SK-N-SH (cell line): Measurements from ENCODE around the gene TBK1. TPM values are rescaled to one million over a fixed set of nuclear protein-coding genes. Genes with fewer than 3 reads are reported as not detected.

ENCODE experiments used
- CTCF ChIA-PET: fragments of 300-600, 350-600 bp; formaldehyde crosslinking; extraction: SDS; loops from one replicate; lab custom pipeline; 2021; lab: Yijun Ruan, JAX
- POLR2A ChIA-PET: fragments of 350-600 bp; sonication (Branson Sonifier 250); formaldehyde crosslinking; extraction: SDS; loops from one replicate; lab custom pipeline; 2020; ENCODE audit warnings: antibody characterized with exemption, inconsistent platforms; lab: Yijun Ruan, JAX
- DNase-seq: peaks from one replicate; pipeline ENCODE4 v3.0.0; 2012
- H2AFZ ChIP-seq: fragments of 200-600 bp; sonication (generic); 2 replicates; pipeline ENCODE4 v1.8.1; 2016; ENCODE audit warnings: antibody characterized with exemption, mild to moderate bottlenecking, low read depth
- H3F3A ChIP-seq: fragments of 200-600 bp; sonication (generic); replicated peaks from 2 replicates; pipeline ENCODE3; 2016; ENCODE audit warnings: antibody characterized with exemption, mild to moderate bottlenecking; ENCODE audit not compliant: insufficient read depth
- H3K27ac ChIP-seq, 2 experiments: fragments of 200-500 bp in 1 of 2; fragments of 200-600 bp in 1 of 2; sonication (Bioruptor generic) in 1 of 2; sonication (generic), shearing (Covaris generic) in 1 of 2; 2 replicates each; pipeline versions ENCODE4 v1.5.1 to v1.6.1; 2014 to 2016; ENCODE audit warnings: low read depth in 2 of 2, inconsistent platforms in 1 of 2, low read length in 1 of 2, mild to moderate bottlenecking in 1 of 2, mixed read lengths in 1 of 2
- H3K27me3 ChIP-seq: fragments of 200-600 bp; sonication (generic), shearing (Covaris generic); 2 replicates; pipeline ENCODE4 v1.6.1; 2016; ENCODE audit warnings: mixed run types; ENCODE audit not compliant: insufficient read depth
- H3K36me3 ChIP-seq, 2 experiments: fragments of 200-500 bp in 1 of 2; fragments of 200-600 bp in 1 of 2; sonication (Bioruptor generic) in 1 of 2; sonication (generic) in 1 of 2; replicated peaks in 1 of 2; 2 replicates each; pipeline versions ENCODE3 to v1.5.1; 2014 to 2016; ENCODE audit warnings: low read length in 1 of 2, mild to moderate bottlenecking in 1 of 2; ENCODE audit not compliant: insufficient read depth in 2 of 2, control insufficient read depth in 1 of 2
- H3K4me1 ChIP-seq, 2 experiments: fragments of 200-500 bp in 1 of 2; fragments of 200-600 bp in 1 of 2; sonication (Bioruptor generic) in 1 of 2; sonication (generic), shearing (Covaris generic) in 1 of 2; 2 replicates each; pipeline versions ENCODE4 v1.5.1 to v1.6.1; 2014 to 2016; ENCODE audit warnings: low read depth in 1 of 2, low read length in 1 of 2, mixed run types in 1 of 2; ENCODE audit not compliant: insufficient read depth in 2 of 2, control insufficient read depth in 1 of 2
- H3K4me2 ChIP-seq: fragments of 200-600 bp; sonication (generic), shearing (Covaris generic); 2 replicates; pipeline ENCODE4 v1.6.1; 2017; ENCODE audit warnings: mixed run types
- H3K4me3 ChIP-seq, 2 experiments: fragments of 200-500 bp in 1 of 2; fragments of 200-600 bp in 1 of 2; sonication (Bioruptor generic) in 1 of 2; sonication (generic), shearing (Covaris generic) in 1 of 2; 2 replicates each; pipeline versions ENCODE4 v1.5.1 to v1.8.1; 2014 to 2016; ENCODE audit warnings: low read depth in 2 of 2, inconsistent platforms in 1 of 2, low read length in 1 of 2, mild to moderate bottlenecking in 1 of 2, mixed read lengths in 1 of 2, moderate library complexity in 1 of 2
- H3K79me2 ChIP-seq: fragments of 200-600 bp; sonication (generic); 2 replicates; pipeline ENCODE4 v1.8.1; 2017; ENCODE audit warnings: mild to moderate bottlenecking; ENCODE audit not compliant: insufficient read depth
- H3K9ac ChIP-seq: fragments of 200-600 bp; sonication (generic); 2 replicates; pipeline ENCODE4 v1.6.1; 2017; ENCODE audit warnings: mixed run types
- H3K9me2 ChIP-seq: fragments of 200-600 bp; sonication (generic); 2 replicates; pipeline ENCODE4 v1.6.1; 2017; ENCODE audit warnings: mixed run types
- H3K9me3 ChIP-seq: fragments of 200-600 bp; sonication (generic); 2 replicates; pipeline ENCODE4 v1.6.1; 2017; ENCODE audit warnings: mixed run types, mild to moderate bottlenecking, moderate library complexity
- H4K20me1 ChIP-seq: fragments of 200-600 bp; sonication (generic); 2 replicates; pipeline ENCODE4 v1.6.1; 2017; ENCODE audit warnings: mild to moderate bottlenecking, mixed run types; ENCODE audit not compliant: insufficient read depth
- FOSL2 ChIP-seq: IDR thresholded peaks from 2 replicates; pipeline ENCODE4 v1.4.0; 2012; ENCODE audit warnings: low read depth, mild to moderate bottlenecking, moderate library complexity, borderline replicate concordance
- NFIC ChIP-seq: IDR thresholded peaks from 2 replicates; pipeline ENCODE4 v1.4.0; 2012; ENCODE audit warnings: borderline replicate concordance
- POLR2AphosphoS5 ChIP-seq: IDR thresholded peaks from 2 replicates; pipeline ENCODE4 v1.6.1; 2012; ENCODE audit warnings: low read depth, low read length
- SMC3 ChIP-seq: IDR thresholded peaks from 2 replicates; pipeline ENCODE4 v1.6.1; 2012; ENCODE audit warnings: low read depth, low read length, improper control_type of control experiment
- ZBTB33 ChIP-seq: IDR thresholded peaks from 2 replicates; pipeline ENCODE4 v1.4.0; 2012; ENCODE audit warnings: low read depth, borderline replicate concordance
- WGBS: methylation state at CpG from one replicate; pipeline ENCODE4 v1.1.6; 2017; ENCODE audit warnings: low lambda C conversion rate; 5-methylcytosine and 5-hydroxymethylcytosine counted together
- polyA plus RNA-seq, 3 experiments: library from polyadenylated mRNA; depleted of rRNA; stranded (reverse); fragments of >200 nt; gene quantifications; 2 replicates each; pipeline ENCODE4 v1.2.3, GENCODE V29; 2012
- TF ChIP-seq, protein P1 (sequence below): fragments of 150-350 bp; IDR thresholded peaks from 2 replicates; pipeline ENCODE4 v1.6.1; 2016; ENCODE audit warnings: mild to moderate bottlenecking, low read depth, low read length

TBK1 gene
- polyA plus RNA-seq, 1 of the 3 experiments (the other 2 are of a cell fraction), result 8.2 TPM

DNA sequence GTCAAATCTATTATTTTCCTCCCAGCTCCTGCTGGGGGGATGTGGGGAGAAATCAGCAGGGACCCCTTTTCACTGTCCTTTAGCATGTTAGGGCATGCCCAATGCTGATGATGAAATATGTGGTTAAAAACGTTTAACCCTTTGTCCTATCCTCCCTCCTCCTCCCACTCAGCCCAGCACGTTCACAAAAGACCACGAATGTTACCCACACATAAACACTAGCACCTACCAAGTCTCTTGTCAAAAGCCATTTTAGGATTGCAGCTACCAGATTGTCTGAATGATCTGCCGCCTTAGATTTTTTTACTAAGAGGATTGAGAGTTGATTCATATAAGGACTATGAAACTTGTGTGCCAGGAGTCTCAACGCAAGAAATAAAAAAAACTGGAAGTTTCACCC is 70.4 kb downstream of the TBK1 start:
- Histone ChIP-seq H3K9me3 (no peaks in the 10 kb centered on the region), H3K4me2 (0 out of 2 replicates have a peak overlapping the region, but pooled peaks have one; percentile 14), H3K4me3 (no peak overlapping the region), H2AFZ (peak overlapping the region; percentile 63), H3K4me1 (peaks cover 4 to 14% of the 10 kb centered on the region in 2 experiments; a peak in 2 of 4 replicates), H3F3A (no peaks in the 10 kb centered on the region), H3K79me2 (no peaks in the 10 kb centered on the region), H3K27me3 (no peaks in the 10 kb centered on the region), H3K36me3 (no peaks in the 10 kb centered on the region), H3K27ac (no peak overlapping the region; a peak in 1 of 4 replicates), H4K20me1 (no peaks in the 10 kb centered on the region), H3K9ac (no peak overlapping the region), H3K9me2 (no peaks in the 10 kb centered on the region)
- WGBS, result 58% methylated on average over 5 of the region's 5 CpGs
- TF ChIP-seq, protein P1, sequence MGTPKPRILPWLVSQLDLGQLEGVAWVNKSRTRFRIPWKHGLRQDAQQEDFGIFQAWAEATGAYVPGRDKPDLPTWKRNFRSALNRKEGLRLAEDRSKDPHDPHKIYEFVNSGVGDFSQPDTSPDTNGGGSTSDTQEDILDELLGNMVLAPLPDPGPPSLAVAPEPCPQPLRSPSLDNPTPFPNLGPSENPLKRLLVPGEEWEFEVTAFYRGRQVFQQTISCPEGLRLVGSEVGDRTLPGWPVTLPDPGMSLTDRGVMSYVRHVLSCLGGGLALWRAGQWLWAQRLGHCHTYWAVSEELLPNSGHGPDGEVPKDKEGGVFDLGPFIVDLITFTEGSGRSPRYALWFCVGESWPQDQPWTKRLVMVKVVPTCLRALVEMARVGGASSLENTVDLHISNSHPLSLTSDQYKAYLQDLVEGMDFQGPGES, result no peak
- TF ChIP-seq POLR2AphosphoS5 (no peak), SMC3 (no peak)
- DNase-seq, result no peak
- ChIA-PET POLR2A (no interaction called here), CTCF (interaction anchor here (1.0 to 1.1 kb wide), 2 partner anchors 28 to 65 kb away, joined by 3 read pairs; no protein-coding TSS in a partner anchor)

DNA sequence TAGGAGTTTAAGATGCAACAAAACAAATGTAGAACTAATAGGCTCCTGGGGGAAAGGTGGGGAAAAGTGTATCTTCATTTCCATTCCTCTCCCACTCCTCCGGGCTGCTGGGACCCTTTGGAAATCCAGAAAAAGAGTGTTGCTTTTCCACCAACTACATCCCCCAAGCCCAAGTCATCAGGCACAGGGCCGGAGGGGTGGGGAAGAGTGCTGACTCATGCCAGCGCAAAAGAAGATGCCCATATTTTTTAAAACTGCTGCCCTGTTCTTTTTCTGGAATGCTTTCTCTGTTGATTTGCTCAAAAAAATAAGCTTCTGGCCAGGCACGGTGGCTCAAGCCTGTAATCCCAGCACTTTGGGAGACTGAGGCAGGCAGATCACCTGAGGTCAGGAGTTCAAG is 70.9 kb downstream of the TBK1 start:
- Histone ChIP-seq H3K27ac (no peak overlapping the region; a peak in 1 of 4 replicates), H3K9me2 (no peaks in the 10 kb centered on the region), H3K9me3 (no peaks in the 10 kb centered on the region), H3K9ac (no peak overlapping the region), H3K4me2 (peak overlapping the region; percentile 14; the same call in 1 of the 2 replicates), H3K79me2 (no peaks in the 10 kb centered on the region), H3F3A (no peaks in the 10 kb centered on the region), H2AFZ (peak overlapping the region; percentile 63; the same call in 1 of the 2 replicates), H4K20me1 (no peaks in the 10 kb centered on the region), H3K36me3 (no peaks in the 10 kb centered on the region), H3K4me1 (peaks cover 4 to 14% of the 10 kb centered on the region in 2 experiments; a peak in 2 of 4 replicates), H3K4me3 (no peak overlapping the region), H3K27me3 (no peaks in the 10 kb centered on the region)
- no peak for DNase-seq
- 88% methylated on average over 4 of the region's 4 CpGs for WGBS
- ChIA-PET CTCF (interaction anchor here (1.0 to 1.2 kb wide), 2 partner anchors 18 to 27 kb away, joined by 3 to 5 read pairs; no protein-coding TSS in a partner anchor), POLR2A (no interaction called here)
- TF ChIP-seq NFIC (no peak), ZBTB33 (no peak), FOSL2 (0 out of 2 replicates have a peak, but pooled peaks have one; percentile 14)
